ENCODE data around the gene FMN1.

Gene FMN1

DNA sequence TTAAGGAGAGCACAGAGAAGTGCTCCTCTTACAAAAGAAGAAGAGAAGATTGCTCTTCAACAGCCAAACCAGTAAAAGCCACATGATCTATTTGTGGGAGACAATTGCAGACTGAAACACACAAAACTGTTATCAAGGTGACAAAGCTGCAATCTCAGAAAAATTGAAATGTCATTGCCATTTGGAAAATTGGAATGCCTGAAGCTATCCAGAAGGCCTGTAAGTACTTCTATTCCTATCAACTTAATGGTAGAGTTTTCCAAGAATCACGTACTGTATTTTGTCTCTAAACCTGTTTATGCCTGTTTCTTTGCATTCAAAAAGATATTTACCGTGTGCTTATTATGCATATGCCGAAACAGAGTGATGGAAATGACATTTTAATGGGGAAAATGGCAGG is 272.0 kb downstream of the FMN1 start:
- H3K4me1 ChIP-seq: no peaks in the 10 kb centered on the region
- no peaks in the 10 kb centered on the region for H3K36me3 ChIP-seq (ENCODE audit: control insufficient read depth, insufficient read depth, low read length)
- H3K4me2 ChIP-seq (ENCODE audit: low read length): no peak overlapping the region
- H3K4me3 ChIP-seq (ENCODE audit: low read depth, low read length): no peak overlapping the region
- no peaks in the 10 kb centered on the region for H3K27me3 ChIP-seq (ENCODE audit: control insufficient read depth, insufficient read depth, low read length)
- no peaks in the 10 kb centered on the region for H3K9me3 ChIP-seq (ENCODE audit: control insufficient read depth, low read length)
- no peaks in the 10 kb centered on the region for H3K79me2 ChIP-seq
- H3K9ac ChIP-seq: no peak overlapping the region
- H3K27ac ChIP-seq: no peak overlapping the region
- no peak overlapping the region for H2AFZ ChIP-seq
- no peak for TF ChIP-seq CTCF (IDR thresholded peaks at IDR 0.05)

DNA sequence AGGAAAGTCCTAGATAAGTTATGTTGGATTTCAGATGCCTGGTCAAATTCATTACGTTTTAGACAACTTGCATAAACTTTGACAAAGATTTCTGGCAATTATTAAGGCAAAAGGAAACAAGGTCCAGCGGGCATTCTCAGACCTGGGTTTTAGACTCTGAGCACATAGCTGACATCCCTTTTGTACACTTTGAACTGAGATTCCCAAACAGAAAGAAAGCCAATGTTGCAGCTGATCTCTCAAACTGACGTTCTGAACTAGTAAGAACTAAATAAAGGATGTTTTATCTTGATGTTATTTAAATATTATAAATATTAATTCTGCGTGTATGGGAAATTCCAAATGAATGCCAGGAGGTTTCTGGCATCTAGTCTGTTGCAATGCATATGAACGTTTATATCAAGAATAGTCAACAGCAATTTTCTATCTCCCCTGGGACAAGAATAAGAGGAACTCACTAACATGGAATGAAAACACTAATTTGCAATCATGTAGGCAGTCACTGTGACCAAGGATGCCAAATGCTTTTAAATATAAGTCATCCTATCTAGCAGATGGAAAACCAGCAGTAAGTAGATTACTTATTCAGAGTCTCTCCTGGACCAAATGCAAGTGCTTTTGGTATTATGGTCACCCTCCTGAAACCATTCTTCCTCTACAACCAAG is 274.6 kb downstream of the FMN1 start:
- no peak overlapping the region for H2AFZ ChIP-seq
- H3K36me3 ChIP-seq (ENCODE audit: control insufficient read depth, insufficient read depth, low read length): no peaks in the 10 kb centered on the region
- H3K4me3 ChIP-seq (ENCODE audit: low read depth, low read length): no peak overlapping the region
- no peak overlapping the region for H3K9ac ChIP-seq
- no peaks in the 10 kb centered on the region for H3K79me2 ChIP-seq
- no peak overlapping the region for H3K27ac ChIP-seq
- TF ChIP-seq CTCF (IDR thresholded peaks at IDR 0.05): no peak
- no peak overlapping the region for H3K4me2 ChIP-seq (ENCODE audit: low read length)
- H3K27me3 ChIP-seq (ENCODE audit: control insufficient read depth, insufficient read depth, low read length): no peaks in the 10 kb centered on the region
- H3K9me3 ChIP-seq (ENCODE audit: control insufficient read depth, low read length): no peaks in the 10 kb centered on the region
- no peaks in the 10 kb centered on the region for H3K4me1 ChIP-seq

DNA sequence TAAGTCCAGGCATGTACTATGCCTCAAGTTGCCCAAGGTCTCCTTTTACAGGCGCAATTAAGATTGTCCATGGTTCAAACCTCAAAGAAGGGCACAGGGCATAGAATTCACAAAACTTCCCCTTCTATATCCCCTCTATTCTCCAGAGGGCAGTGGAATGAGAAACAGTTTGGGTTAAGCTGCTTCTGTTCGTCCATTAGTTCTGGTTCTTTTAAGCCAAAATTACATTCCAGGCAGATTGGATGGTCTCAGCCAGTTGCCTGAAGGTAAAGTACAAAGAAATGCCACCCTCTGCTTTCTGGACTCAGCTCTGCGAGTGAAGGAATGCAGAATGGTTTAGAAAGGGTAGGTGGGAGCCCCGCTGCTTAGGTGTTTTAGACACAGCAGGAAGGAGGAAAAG is 276.0 kb downstream of the FMN1 start:
- TF ChIP-seq CTCF (IDR thresholded peaks at IDR 0.05): no peak
- Histone ChIP-seq H3K27me3 (ENCODE audit: control insufficient read depth, insufficient read depth, low read length) (no peaks in the 10 kb centered on the region), H3K9ac (no peak overlapping the region), H3K4me1 (no peaks in the 10 kb centered on the region), H3K79me2 (no peaks in the 10 kb centered on the region), H3K27ac (no peak overlapping the region), H3K4me3 (ENCODE audit: low read depth, low read length) (no peak overlapping the region), H2AFZ (no peak overlapping the region), H3K36me3 (ENCODE audit: control insufficient read depth, insufficient read depth, low read length) (no peaks in the 10 kb centered on the region), H3K9me3 (ENCODE audit: control insufficient read depth, low read length) (no peaks in the 10 kb centered on the region), H3K4me2 (ENCODE audit: low read length) (no peak overlapping the region)

DNA sequence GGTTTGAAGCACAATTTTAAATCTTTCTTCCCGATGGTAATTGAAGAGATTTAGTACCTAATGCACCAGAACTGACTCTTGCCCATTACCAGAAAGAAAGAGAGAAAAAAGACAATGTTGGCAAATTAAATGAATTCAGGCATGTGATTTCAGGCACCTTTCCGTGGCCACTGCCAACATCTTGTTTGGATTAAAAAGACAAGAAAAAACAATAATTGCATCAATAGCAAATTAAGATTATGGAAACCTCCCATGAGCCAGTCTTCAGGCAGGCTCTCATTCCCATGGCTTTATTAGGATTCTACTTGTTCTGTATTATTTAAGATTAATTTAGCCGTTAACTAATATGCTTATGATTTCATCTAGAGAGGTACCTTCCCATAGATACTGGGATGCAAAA is 283.7 kb downstream of the FMN1 start:
- Histone ChIP-seq H3K4me2 (ENCODE audit: low read length) (no peak overlapping the region), H3K79me2 (no peaks in the 10 kb centered on the region), H3K9me3 (ENCODE audit: control insufficient read depth, low read length) (no peaks in the 10 kb centered on the region), H3K4me1 (no peaks in the 10 kb centered on the region), H3K4me3 (ENCODE audit: low read depth, low read length) (no peak overlapping the region), H2AFZ (no peak overlapping the region), H3K36me3 (ENCODE audit: control insufficient read depth, insufficient read depth, low read length) (no peaks in the 10 kb centered on the region), H3K9ac (no peak overlapping the region), H3K27me3 (ENCODE audit: control insufficient read depth, insufficient read depth, low read length) (no peaks in the 10 kb centered on the region), H3K27ac (no peak overlapping the region)
- no peak for TF ChIP-seq CTCF (IDR thresholded peaks at IDR 0.05)

GRCh38 chr15:32909431-32909830 is 285.1 kb downstream of the FMN1 start:
- no peak overlapping the region for H3K4me3 ChIP-seq (ENCODE audit: low read depth, low read length)
- H3K9ac ChIP-seq: no peak overlapping the region
- no peaks in the 10 kb centered on the region for H3K9me3 ChIP-seq (ENCODE audit: control insufficient read depth, low read length)
- TF ChIP-seq CTCF (IDR thresholded peaks at IDR 0.05): no peak
- no peak overlapping the region for H3K4me2 ChIP-seq (ENCODE audit: low read length)
- H3K27me3 ChIP-seq (ENCODE audit: control insufficient read depth, insufficient read depth, low read length): no peaks in the 10 kb centered on the region
- H3K27ac ChIP-seq: no peak overlapping the region
- no peaks in the 10 kb centered on the region for H3K79me2 ChIP-seq
- H3K4me1 ChIP-seq: no peaks in the 10 kb centered on the region
- H2AFZ ChIP-seq: no peak overlapping the region
- H3K36me3 ChIP-seq (ENCODE audit: control insufficient read depth, insufficient read depth, low read length): no peaks in the 10 kb centered on the region

Data from parathyroid adenoma (tissue), 2 donors.